ENCODE measurements around the gene STK24.

STK24 gene

DNA sequence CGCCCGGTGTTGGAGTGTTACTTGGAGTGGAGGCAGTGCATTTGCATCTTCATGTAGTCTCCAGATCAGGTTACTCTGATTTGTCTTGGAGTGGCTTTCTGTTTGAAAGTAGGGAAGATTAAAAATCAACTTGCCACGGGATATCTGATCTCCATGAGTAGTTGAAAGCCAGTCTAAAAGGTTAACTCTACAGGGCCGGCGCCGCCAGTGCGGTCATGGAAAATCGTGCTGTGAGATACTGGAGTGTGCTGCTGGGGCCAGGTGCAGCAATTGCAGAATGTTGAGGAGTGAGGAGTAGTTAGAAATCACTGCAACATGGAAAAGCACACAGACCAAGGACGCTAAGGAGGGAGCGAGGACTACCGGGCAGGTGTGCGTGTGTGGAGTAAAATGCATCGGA is 175.0 kb downstream of the STK24 start:
- TF ChIP-seq, protein P1, sequence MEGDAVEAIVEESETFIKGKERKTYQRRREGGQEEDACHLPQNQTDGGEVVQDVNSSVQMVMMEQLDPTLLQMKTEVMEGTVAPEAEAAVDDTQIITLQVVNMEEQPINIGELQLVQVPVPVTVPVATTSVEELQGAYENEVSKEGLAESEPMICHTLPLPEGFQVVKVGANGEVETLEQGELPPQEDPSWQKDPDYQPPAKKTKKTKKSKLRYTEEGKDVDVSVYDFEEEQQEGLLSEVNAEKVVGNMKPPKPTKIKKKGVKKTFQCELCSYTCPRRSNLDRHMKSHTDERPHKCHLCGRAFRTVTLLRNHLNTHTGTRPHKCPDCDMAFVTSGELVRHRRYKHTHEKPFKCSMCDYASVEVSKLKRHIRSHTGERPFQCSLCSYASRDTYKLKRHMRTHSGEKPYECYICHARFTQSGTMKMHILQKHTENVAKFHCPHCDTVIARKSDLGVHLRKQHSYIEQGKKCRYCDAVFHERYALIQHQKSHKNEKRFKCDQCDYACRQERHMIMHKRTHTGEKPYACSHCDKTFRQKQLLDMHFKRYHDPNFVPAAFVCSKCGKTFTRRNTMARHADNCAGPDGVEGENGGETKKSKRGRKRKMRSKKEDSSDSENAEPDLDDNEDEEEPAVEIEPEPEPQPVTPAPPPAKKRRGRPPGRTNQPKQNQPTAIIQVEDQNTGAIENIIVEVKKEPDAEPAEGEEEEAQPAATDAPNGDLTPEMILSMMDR (IDR thresholded peaks at IDR 0.05), result no peak

DNA sequence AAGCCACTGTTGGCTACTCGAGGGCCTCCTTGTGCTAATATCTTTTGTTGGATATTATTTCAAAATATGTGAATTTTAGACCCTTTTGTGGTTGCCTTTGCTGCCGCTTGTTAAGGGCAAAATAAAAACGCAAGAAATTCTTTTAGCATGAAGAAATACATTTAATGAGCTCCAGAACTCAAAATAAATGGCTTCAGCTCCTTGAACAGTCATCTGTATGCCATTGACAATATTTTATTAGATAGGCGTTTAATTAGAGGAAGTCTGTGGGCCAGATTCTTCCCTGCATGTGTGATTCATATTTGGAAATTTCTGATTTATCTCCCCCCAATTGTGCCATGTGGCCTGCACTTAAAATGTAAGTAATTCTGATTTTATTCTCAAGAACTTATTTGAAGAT is 177.2 kb downstream of the STK24 start:
- TF ChIP-seq, protein P1 (IDR thresholded peaks at IDR 0.05), result no peak

DNA sequence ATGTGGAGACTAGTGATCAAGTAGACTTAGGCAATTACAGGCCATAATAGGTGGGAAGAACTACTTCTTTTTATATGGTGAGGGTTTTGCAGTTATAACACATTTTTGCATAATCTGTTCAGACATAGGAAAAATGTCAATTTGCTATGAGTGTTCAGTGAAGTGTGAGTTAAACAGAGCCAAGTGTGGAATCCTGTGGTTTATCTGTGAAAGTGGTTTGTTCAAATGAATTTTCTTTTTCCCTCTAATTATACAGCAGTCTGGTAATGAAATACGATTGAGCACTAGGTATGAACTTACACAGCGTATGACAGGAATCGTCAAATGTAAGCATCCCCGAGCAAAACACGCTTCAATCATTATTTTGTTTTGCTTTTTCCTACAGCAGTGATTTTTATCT is 178.3 kb downstream of the STK24 start:
- TF ChIP-seq, protein P1 (IDR thresholded peaks at IDR 0.05), result no peak

DNA sequence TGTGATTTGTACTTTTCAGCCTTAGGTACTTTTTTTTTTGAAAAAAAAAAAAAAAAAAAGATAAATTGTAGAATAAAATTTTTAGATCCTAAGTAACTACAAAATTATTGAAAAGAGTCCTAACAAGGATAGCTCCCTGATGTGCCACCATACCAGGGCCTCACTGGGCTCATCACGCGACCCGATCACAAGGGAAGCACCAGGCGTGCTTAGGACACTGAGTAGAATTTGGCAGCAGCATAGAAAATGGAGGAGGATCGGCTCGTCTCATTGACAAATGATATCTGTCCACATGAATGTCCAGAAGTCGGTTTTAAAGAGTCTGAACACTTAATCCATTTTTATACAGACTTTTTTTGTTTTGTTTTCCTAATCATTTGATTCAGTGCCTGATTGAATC is 179.0 kb downstream of the STK24 start:
- TF ChIP-seq, protein P1 (IDR thresholded peaks at IDR 0.05), result no peak

DNA sequence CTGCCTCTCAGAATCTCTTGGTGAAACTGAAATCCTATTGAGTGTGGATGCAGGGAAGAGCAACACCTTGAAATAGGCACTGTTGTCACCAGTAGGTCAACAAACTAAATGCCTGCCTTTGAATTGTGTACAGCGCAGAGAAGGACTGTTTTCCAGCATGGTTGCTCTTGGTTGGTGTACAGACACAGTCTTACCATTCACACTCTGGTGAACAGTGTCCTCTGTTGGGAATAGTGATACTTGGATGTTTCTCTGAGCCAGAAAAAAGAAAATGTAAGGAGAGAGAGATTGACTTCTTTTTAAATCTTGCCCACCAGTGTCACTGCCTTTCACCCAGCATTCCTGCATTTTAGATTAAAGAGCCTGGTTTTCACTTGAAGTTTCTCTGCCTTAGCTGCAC is 179.7 kb downstream of the STK24 start:
- TF ChIP-seq, protein P1 (IDR thresholded peaks at IDR 0.05), result no peak

DNA sequence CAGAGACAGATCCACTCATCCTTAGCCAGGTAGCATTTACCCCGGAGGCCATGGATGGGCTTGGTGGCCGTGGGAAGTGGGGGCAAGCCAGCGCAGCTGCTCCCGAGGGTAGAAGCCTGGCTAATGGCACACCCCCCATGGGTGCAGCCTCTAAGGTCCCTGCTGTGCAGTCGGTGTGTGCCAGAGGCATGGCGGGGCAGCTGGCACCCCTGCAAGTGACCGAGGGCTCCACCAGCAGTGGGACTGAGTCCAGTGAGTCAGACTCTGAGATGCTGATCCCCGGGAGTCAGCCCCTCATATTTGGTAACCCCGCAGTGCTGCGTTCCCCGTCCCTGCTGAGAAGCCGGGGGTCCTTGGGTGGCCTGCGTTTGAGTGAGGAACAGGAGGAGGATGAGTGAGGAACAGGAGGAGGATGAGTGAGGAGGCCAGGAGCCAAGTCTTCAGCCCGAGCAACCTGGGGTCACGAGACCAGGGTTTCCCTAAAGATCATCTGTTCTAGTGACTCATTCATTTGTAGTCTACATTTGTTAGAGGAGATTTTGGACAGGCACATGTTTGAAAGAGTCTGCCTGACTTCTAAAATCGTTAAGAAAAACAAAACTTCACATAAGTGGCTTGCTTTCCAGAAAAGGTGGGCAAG is 180.7 kb downstream of the STK24 start:
- TF ChIP-seq, protein P1 (IDR thresholded peaks at IDR 0.05), result no peak
